GM18502 (cell line): ENCODE data around the gene RPS19BP1.
"Not testable (repeated sequence)": the region's sequence is repeated elsewhere in the genome, so short reads cannot be mapped to it uniquely, and the experiment has no call there.

Experiments
- ATAC-seq: cut with Tn5 transposase; IDR thresholded peaks from one replicate; pipeline ENCODE4 v1.9.1; 2021; ENCODE audit warnings: mild to moderate bottlenecking; ENCODE audit not compliant: unreplicated experiment, poor library complexity

The RPS19BP1 gene

DNA sequence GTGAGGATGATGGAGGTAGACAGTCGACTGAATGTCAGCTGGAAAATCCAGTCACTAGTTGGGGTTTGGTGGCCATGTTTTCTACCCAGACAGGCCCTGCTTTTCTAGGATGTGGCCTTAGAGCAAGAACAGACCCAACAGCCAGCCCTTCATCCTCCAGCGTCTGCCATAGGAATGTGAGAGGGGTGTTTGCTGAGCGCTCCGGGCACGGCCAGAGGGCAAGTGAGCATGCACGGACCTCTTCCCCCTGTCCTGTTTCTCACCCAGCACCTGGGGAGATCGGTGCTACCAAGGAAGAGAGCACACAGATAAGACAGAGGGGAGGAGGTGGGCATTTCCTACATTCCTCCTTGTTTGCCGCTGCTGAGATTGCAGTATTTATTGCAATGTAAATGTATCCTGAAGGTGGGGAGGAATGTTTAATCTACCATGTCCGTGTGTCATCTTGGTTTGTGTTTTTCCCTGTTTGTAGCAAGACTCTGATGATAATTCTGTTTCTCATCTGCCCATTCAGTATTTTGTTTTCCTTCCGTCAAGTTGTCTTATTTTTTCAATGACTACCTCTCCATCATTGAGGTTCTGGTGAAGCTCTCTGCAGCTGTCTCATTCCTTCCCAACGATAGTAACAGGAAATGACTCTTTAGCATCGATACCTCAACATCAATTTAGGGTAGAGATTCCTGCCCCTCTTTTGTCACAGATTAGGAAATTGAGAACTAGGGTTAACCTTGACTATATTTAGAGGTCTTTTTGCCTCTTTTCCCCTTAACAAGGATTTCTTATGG, 17.1 kb downstream of the RPS19BP1 start:
- ATAC-seq, result no peak

DNA sequence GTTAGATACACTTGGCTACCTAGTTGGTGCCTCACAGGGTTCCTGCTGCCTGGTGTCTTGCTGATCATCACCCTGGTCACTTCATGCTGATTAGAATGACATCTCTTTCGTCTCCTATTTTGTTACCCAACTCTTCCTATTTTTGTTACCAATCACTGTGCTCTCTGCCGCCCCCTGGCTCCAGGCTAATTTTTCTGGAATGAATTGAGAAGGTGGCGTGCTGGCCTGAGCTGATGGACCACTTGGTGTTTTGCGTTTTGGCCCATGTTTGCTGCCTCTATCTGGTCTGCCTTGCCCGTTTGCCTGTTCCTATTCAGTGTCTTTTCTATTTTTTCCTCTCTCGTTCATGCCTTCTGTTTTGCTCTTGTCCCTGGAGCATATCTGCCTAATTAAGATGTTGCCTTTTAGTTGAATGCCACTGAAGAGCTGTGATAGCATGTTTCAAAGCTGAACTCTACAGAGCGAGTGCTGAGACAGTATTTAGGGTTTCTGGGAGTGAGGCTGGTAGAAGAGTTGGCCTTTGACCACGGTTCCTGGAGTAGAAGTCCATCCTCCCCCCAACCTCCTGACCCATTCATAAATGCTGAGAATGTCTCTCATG, 18.1 kb downstream of the RPS19BP1 start:
- no peak for ATAC-seq

DNA sequence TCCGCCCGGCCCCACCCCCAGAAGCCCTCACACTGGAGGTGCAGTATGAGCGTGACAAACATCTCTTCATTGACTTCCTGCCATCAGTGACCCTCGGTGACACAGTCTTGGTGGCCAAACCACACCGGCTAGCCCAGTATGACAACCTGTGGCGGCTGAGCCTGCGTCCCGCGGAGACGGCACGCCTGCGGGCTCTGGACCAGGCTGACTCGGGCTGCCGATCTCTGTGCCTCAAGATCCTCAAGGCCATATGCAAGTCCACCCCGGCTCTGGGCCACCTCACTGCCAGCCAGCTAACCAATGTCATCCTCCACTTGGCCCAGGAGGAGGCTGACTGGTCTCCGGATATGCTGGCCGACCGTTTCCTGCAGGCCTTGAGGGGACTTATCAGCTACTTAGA, 18.8 kb downstream of the RPS19BP1 start:
- no peak for ATAC-seq

DNA sequence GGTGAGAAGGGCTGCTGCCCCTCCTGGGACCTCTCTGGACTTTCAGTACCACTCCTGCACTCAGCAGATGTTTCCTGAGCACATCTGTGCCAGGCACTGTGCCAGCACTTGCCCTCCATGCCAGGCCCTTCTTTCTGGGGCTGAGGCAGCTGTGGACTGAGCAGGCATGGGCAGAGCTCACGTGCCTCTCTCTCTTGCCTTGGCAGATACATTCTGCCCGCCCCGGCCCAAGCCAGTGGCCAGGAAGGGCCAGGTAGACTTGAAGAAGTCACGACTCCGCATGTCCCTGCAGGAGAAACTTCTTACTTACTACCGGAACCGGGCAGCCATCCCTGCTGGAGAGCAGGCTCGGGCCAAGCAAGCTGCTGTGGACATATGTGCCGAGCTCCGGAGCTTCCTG, 20.5 kb downstream of the RPS19BP1 start:
- no peak for ATAC-seq

DNA sequence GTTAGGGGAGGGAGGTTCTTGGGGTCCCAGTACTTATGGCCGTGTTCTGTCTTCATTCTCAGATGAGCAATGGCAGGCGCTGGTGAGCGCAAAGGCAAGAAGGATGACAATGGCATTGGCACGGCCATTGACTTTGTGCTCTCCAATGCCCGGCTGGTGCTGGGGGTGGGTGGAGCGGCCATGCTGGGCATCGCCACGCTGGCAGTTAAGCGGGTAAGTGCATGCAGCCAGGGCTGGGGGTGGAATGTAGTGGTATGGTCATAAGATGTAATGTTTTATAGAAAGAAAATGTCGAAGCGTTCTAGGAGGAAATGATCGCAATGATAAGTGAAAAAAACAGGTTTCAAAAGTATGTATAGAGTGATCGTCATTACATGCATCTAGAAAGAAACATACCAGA, 21.3 kb downstream of the RPS19BP1 start:
- no peak for ATAC-seq

DNA sequence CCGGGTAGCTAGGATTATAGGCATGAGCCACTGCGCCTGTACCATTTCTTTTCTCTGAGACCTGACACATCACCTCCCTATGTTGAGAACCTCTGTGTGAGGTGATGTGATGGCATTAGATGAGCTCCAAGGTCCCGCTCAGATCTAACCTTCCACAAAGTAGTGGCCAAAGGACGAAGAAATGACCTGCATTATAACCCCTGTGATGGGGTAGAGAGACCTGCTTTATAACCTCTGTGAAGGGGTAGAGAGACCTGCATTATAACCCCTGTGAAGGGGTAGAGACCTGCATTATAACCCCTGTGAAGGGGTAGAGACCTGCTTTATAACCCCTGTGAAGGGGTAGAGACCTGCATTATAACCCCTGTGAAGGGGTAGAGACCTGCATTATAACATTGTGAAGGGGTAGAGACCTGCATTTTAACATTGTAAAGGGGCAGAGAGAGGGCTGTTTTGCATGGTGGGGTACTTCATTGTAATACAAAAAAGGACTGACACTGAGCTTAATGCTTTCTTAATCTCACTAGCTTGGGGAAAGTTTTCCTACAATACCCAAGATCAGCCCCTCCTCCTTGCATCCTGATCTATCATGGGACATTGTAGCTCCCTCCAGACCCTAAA, 21.9 kb downstream of the RPS19BP1 start:
- no peak for ATAC-seq

DNA sequence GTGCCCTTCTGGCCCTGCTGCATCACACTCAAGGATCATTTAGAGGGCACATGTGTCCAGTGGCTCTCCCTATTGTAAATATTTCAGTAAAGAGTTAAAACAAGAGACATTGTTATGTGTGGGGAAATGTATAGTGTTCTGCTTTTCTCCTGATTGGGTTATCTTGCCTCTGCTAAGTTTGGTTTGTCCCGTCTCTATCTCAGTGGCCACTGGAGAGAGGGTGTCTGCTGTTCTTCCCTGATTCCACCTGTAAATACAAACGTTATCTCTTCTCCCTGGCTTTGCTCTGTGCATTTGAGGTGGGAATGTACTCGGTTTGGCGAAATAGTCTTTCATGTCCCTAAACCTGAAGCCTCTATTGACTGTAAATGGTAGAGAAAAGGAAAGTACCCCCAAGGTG, 24.2 kb downstream of the RPS19BP1 start:
- no peak for ATAC-seq

DNA sequence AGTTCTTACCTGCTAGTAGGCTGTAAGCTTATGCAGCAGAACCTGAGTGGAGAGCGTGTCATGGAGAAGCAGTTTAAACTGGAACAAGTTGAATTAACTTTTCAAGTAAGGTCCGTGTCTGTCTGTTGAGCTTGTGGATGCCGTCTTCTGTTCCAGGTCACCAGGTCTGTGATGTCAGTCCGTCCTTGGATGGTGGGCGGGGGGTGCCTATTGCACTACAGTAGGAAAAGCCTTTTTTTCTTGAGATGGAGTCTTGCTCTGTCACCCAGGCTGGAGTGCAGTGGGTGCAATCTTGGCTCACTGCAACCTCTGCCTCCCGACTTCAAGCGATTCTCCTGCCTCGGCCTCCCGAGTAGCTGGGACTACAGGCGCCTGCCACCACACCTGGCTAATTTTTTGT, 25.5 kb downstream of the RPS19BP1 start:
- not testable (repeated sequence) for ATAC-seq

DNA sequence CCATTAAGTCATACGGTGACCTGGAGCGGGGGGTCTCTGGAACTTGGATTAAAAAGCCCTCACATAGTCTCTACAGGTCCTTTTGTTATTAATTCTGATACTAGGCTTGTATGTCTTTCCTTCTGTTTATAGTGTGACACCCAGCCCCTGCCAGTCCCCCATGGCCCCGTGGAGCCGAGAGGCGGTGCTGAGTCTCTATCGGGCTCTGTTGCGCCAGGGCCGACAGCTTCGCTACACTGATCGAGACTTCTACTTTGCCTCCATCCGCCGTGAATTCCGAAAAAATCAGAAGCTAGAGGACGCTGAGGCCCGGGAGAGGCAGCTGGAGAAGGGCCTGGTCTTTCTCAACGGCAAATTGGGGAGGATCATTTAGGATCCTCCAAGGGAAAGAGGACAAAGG, 28.5 kb downstream of the RPS19BP1 start:
- ATAC-seq, result no peak

DNA sequence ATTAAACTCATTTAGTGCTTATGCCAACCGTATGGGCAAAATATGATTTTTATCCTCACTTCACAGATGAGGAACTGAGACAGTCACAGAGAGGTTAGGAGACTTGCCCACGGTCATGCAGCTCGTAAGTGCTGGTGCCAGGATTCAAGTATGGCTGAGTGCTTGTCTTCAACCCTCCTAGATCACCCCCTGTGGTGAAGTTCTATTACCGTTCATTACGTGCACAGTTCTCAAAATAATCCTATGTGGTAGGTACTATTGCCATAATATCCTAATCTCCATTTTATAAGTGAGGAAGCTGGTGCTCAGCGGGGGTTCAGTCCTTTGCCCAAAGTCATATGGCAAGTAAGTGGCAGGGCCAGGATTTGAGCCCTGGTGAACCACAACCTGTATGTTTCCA, 28.9 kb downstream of the RPS19BP1 start:
- ATAC-seq, result no peak

DNA sequence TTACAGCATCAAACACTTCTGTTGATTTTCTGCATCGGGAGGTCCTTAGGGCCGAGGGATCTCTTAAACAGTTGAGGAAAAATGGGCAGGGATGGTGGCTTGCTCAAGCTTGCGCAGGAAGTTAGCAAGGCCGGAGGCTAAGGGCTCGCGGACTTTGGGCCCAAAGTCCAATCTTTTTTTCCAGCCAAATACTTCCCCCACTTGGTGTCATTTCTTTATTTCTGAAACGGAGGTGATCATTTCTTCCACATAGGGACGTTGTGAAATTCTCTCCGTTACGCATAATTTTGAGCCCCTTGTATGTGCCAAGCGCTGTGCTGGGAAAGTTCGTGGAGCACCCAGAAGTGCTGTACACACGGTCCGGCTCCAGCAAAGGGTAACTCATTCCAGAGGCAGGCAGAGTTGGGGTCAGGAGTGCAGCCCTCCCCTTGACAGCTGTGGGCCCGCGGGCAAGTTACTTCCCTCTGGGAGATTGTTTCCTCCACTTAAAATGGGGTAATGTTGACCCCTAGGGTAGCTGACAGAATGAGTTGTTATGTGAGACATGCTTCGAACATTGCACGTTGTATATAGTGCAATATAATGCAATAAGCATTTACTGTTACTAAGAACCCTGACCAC, 29.6 kb downstream of the RPS19BP1 start:
- ATAC-seq, result no peak

DNA sequence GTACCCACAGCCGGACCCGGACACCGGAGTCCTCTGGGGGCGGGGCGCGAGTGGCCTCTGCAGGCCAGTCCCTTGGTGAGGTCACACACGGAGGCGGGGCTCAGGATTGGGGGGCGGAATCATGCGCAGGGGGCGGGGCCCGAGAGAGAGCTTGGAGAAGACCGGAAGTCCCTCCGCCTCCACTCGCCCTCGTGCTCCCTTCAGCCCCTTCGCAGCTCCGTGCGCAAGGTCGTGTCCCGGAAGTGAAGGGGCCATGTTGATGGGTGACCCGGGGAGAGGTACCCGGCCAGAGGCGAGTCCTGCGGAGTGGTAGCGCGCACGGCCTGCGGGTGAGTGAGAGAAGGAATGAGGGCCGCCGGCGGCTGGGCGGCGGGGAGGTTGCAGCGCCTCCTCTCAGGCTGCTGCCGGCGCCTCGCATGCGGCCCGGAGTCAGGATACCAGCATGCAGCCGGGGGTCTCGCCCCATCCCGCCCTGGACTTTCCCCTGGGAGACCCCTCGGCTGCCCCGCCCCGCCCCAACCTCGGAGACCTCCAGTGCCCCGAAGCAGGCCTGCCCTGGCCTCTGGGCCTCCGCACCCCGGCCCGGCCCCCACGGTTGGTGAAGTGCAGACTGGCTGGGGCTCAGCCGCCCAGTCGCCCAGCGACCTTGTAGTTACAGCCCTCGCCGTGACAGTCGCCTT, 30.3 kb downstream of the RPS19BP1 start, which contains the start of gene MIEF1:
Gene MIEF1 (plus strand): TSS at position 182 of the 680 bp plus-strand sequence. CDS start 9,005 bp downstream, outside the sequence.
- ATAC-seq, result peak; percentile 88

DNA sequence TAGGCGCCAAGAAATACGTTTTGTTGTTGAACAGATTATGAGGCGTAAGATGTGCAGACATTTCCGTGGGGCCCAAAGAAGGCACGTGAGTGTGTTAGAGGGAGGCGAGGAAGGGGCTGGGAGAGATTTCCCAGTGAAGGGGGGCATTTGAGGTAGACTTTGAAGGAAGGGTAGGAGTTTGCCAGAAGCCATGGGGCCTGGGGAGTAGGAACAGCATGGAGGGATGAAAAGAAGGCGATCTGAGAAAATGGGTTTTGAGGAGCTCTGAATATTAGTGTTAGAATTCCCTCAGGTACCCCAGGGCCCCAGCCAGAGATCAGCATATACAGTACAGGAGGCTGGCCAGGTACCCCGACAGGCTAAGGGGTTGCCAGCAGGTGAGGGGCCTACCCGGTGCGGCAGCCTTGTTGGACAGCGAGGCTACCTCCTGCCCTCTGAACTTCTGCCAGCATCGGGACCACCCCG, 30.9 kb downstream of the RPS19BP1 start:
- ATAC-seq, result no peak

DNA sequence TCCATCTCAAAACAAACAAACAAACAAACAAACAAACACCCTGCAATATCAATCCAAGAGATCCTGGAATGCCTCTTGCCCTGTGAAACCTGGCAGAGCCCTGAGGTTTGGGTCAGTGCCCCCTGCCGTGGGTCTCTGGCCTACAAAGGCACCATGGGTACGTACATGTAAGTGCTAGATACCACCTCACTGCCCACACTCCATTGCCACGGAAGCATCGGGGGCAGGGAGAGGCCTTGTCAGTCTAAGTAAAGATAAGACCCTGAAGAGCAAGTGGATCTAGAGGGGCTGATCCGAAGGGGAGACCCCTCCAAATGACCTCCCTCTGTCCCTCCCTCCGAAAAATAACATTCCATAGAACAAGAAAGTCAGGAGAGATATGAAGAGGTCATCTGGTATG, 32.4 kb downstream of the RPS19BP1 start:
- no peak for ATAC-seq

DNA sequence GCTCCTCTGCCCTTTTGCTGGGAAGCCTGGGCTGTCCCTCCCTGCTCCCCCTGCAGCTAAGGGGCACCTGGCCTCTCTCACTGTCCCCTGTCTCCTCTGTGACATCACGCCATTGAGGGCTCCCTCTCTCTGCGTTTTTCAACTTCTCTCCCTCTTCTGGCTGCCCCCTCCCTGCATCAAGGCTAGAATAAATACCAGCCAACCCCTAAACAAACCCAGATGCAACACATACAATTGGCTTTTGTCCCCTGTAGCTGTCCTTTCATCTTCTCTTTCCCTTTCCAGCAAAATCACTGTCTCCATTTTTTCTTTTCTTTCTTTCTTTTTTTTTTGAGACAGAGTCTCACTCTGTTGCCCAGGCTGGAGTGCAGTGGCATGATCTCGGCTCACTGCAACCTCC, 33.7 kb downstream of the RPS19BP1 start:
- ATAC-seq, result no peak

DNA sequence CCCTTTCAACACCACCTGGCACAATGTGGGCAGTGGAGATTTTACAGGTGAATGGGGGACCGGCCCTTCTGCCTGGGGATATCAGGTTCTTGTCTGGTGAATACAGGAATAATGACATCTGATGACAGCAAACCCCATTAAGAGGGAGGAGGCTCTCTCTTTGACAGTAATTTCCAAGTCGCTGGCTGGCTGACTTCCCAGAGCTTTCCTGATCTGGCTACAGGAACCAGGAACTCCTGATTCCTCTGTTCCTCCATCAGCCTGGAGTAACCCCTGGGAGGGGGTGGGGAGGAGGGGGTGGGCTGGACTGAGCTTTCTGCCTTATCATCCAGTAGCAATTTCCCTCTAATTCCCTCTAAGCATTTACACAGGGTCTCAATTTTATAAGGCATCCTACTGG, 34.2 kb downstream of the RPS19BP1 start:
- no peak for ATAC-seq

DNA sequence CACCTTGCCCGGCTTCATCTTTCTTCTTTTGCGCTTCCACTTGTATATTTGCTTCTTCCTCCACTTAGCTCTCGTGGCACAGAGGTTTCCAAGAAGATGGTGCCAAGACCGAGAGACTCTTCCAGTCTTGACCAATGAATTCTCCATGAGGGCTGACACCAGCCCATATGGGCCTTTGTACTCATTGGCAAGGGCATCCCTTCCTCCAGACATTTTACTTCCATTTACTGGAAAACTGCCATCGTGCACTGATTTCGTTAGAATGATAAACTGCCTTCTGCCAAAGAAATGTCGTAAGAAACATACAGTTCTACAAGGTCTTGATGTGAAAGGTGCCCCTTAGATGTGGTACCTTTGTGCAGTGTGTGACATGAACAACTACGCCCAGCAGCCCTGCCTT, 35.1 kb downstream of the RPS19BP1 start:
- ATAC-seq, result no peak

DNA sequence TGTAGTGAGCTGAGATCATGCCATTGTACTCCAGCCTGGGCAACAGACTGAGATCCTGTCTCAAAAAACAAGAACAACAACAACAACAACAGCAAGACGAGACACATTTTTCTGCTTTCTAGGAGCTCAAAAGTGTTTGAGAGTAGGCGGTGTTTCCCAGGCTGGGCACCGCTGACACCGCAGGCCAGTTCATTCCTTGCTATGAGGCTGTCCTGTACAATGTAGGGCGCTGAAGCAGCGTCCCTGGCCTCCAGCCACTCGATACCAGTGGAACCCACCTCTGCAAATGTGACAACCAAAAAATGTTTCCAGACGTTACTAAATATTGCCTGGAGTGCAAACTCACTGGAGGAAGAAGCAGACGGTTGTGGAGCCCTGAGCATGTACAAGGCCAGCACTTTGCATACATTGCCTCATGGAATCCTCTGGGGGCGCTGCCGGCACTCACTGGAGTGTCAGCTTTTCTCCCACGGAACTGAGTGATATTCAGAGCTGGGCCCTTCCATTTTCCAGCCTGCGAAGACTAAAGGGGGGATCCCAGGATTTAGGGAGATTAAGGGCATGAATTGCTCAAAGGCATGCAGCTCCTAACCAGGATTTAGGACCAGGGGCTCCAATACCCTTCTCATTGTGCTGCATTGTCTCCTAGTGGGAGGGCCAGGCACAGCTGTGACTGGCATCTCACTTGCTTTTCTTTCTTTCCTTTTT, 36.3 kb downstream of the RPS19BP1 start:
- ATAC-seq, result no peak

DNA sequence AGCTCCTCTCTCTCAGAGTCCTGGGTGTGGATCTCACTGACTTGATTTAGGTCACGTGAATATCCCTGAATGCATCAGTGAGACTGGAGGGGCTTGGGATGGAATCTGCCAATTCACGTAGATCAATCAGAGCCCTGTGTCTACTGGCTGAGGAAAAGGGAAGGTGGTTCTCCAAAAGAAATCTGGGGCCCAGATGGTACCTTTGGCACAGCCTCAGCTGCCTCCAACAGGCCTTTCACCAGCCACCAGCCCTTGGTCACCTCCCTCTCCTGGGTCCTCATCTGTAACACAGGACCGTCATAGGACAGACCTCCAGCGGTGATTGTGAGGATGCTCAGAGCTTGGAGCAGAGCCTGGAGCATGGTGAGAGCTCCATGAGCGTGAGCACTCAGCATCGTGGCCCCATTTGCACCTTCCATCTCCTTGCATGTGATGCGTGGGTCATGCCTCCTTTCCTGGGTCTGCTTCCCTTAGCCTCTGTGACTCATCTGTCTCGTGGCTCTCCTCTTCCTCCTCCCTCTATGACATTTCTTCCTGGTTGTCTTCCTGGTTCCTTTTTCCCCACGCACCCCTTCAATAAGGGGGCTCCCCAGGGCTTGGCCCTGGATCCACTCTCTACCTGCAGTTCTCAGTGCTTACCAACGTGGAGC, 38.0 kb downstream of the RPS19BP1 start:
- ATAC-seq, result no peak
